DND-41 (cell line): ENCODE data around the gene RNF111.
"Not testable (repeated sequence)": the region's sequence is repeated elsewhere in the genome, so short reads cannot be mapped to it uniquely, and the experiment has no call there.

Experiments
- EZH2 ChIP-seq: IDR thresholded peaks from 3 replicates; pipeline ENCODE4 v1.6.1; 2012; ENCODE audit warnings: borderline replicate concordance, low read depth, mild to moderate bottlenecking, moderate library complexity, low read length, inconsistent platforms; ENCODE audit not compliant: severe bottlenecking
- TF ChIP-seq, protein P1 (sequence below): IDR thresholded peaks from 2 replicates; pipeline ENCODE4 v1.5.1; 2012; ENCODE audit warnings: borderline replicate concordance, low read length, moderate library complexity, mild to moderate bottlenecking; ENCODE audit not compliant: poor library complexity, severe bottlenecking; ENCODE audit errors: extremely low read depth

GRCh38 chr15:59000251-59000650, 12.8 kb downstream of the RNF111 start:
- TF ChIP-seq, protein P1, sequence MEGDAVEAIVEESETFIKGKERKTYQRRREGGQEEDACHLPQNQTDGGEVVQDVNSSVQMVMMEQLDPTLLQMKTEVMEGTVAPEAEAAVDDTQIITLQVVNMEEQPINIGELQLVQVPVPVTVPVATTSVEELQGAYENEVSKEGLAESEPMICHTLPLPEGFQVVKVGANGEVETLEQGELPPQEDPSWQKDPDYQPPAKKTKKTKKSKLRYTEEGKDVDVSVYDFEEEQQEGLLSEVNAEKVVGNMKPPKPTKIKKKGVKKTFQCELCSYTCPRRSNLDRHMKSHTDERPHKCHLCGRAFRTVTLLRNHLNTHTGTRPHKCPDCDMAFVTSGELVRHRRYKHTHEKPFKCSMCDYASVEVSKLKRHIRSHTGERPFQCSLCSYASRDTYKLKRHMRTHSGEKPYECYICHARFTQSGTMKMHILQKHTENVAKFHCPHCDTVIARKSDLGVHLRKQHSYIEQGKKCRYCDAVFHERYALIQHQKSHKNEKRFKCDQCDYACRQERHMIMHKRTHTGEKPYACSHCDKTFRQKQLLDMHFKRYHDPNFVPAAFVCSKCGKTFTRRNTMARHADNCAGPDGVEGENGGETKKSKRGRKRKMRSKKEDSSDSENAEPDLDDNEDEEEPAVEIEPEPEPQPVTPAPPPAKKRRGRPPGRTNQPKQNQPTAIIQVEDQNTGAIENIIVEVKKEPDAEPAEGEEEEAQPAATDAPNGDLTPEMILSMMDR: not testable (repeated sequence)
- TF ChIP-seq EZH2: not testable (repeated sequence)
